Bronchial epithelial cell (primary cell): ENCODE measurements around the gene CAVIN1. TPM values are rescaled to one million over a fixed set of nuclear protein-coding genes. Genes with fewer than 3 reads are reported as not detected.

Source experiments
- DNase-seq: peaks from one replicate; pipeline ENCODE4 v3.0.0-alpha.2; 2010; ENCODE audit warnings: low read depth
- FAIRE-seq: peaks from 2 replicates; lab custom pipeline; 2011; peaks lifted over from hg19 to GRCh38; lab: Jason Lieb, UNC
- H3K27me3 ChIP-seq: 2 replicates; pipeline ENCODE4 v1.5.1; 2011; ENCODE audit warnings: low read length; ENCODE audit not compliant: control insufficient read depth, insufficient read depth
- H3K36me3 ChIP-seq: 2 replicates; pipeline ENCODE4 v1.5.1; 2011; ENCODE audit warnings: low read length; ENCODE audit not compliant: control insufficient read depth, insufficient read depth
- H3K4me3 ChIP-seq: 2 replicates; pipeline ENCODE4 v1.5.1; 2011; ENCODE audit warnings: mild to moderate bottlenecking, low read depth, low read length, control low read depth
- total RNA-seq: library from RNA; depleted of rRNA; stranded (reverse); fragments of >200 nt; gene quantifications from 2 replicates; pipeline ENCODE4 v1.2.1, GENCODE V29; 2014
- TF ChIP-seq, protein P1 (sequence below): IDR thresholded peaks from 2 replicates; pipeline ENCODE4 v1.5.1; 2011; ENCODE audit warnings: mild to moderate bottlenecking, moderate library complexity, low read length, control low read depth, inconsistent platforms; ENCODE audit not compliant: insufficient read depth, severe bottlenecking

The CAVIN1 gene
- total RNA-seq, 1 donor from 2014 or later = 126 TPM

DNA sequence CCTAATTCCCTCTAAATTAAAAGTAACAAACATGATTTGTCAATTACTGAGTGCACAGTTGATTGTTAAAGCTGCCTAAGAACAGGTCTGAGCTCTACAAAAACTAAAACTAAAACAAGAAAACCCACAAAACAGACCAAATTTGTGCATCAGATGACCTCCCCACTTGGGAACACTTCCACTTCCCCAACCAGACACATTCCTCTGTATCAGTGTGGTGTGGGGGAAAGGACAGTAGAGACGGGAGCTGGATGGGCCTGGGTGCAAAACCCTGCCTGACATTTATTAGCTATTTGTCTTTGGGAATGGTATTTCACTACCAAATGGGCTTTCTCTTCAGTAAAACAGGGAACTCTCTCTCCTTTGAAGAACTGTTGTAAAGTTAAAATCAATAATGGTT lies 64.6 kb downstream of the CAVIN1 start:
- no peaks in the 10 kb centered on the region for H3K27me3 ChIP-seq
- H3K4me3 ChIP-seq = no peak overlapping the region
- FAIRE-seq (no peak), DNase-seq (no peak)
- no peaks in the 10 kb centered on the region for H3K36me3 ChIP-seq
- TF ChIP-seq, protein P1, sequence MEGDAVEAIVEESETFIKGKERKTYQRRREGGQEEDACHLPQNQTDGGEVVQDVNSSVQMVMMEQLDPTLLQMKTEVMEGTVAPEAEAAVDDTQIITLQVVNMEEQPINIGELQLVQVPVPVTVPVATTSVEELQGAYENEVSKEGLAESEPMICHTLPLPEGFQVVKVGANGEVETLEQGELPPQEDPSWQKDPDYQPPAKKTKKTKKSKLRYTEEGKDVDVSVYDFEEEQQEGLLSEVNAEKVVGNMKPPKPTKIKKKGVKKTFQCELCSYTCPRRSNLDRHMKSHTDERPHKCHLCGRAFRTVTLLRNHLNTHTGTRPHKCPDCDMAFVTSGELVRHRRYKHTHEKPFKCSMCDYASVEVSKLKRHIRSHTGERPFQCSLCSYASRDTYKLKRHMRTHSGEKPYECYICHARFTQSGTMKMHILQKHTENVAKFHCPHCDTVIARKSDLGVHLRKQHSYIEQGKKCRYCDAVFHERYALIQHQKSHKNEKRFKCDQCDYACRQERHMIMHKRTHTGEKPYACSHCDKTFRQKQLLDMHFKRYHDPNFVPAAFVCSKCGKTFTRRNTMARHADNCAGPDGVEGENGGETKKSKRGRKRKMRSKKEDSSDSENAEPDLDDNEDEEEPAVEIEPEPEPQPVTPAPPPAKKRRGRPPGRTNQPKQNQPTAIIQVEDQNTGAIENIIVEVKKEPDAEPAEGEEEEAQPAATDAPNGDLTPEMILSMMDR = no peak

DNA sequence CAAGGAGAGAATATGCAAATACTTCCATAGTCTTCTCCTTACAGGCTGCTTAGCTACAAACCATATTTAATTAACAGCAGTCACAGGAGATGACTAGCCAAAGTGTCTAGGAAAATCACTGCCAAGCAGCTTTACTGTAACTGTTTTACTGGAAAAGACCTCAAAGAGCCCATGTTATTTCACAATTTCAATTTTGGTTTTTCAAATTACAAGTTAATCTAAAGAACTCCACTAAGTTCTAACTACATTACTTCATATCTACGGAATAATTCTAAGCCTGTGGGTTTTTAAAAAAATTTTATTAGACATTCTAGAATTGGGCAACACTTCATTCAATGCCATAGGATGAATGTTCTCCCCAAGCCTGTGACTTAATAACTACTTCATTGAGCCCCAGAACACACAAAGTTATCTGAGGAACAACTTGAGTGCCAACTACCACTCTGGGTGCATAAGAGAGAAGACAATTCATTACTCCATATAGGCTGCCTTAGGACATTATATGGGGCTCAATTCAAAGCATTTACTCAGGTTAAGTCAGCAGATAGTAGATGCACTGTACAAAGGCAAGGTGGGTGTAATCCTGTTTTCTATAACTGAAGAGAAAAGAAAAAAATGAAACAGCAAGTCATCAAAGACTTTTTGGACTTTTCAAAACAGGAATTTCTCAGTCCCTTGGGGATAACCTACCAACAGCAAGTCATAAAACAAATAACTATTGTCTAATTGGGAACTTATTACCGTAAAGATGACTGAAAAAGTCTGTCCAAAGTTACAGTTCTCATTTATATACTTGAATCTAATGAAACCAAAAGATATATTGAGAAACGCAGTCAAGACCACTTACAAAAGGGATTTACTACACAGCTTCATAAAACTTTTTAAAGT lies 67.9 kb downstream of the CAVIN1 start:
- Histone ChIP-seq H3K27me3 (no peaks in the 10 kb centered on the region), H3K4me3 (no peak overlapping the region), H3K36me3 (no peaks in the 10 kb centered on the region)
- FAIRE-seq = no peak
- no peak for DNase-seq
- TF ChIP-seq, protein P1 = no peak

Other genes starting within 250 kb of the CAVIN1 start
- not detected in 2 replicates for gene KCNH4, start 242.1 kb downstream of the CAVIN1 start, total RNA-seq
- gene HCRT, start 237.8 kb downstream of the CAVIN1 start, total RNA-seq = not detected in 2 replicates
- 5.9 and 6.8 TPM in 2 replicates for gene GHDC, start 228.8 kb downstream of the CAVIN1 start, total RNA-seq
- 11.6 and 12.2 TPM in 2 replicates for gene STAT5B, start 146.9 kb downstream of the CAVIN1 start, total RNA-seq
- gene STAT5A, start 134.8 kb downstream of the CAVIN1 start, total RNA-seq = 1.3 TPM in 2 replicates
- gene STAT3, start 34.8 kb downstream of the CAVIN1 start, total RNA-seq = 40.0 and 56.6 TPM in 2 replicates
- 20.0 and 54.2 TPM in 2 replicates for gene ATP6V0A1, start 35.6 kb upstream of the CAVIN1 start, total RNA-seq
- 8.4 and 14.2 TPM in 2 replicates for gene NAGLU, start 113.0 kb upstream of the CAVIN1 start, total RNA-seq
- 7.4 and 22.8 TPM in 2 replicates for gene HSD17B1, start 129.7 kb upstream of the CAVIN1 start, total RNA-seq
- gene COASY, start 138.9 kb upstream of the CAVIN1 start, total RNA-seq = 9.0 and 18.4 TPM in 2 replicates
- gene MLX, start 143.8 kb upstream of the CAVIN1 start, total RNA-seq = 28.3 and 33.2 TPM in 2 replicates
- 1.3 and 2.0 TPM in 2 replicates for gene PSMC3IP, start 154.5 kb upstream of the CAVIN1 start, total RNA-seq
- 66.1 and 69.3 TPM in 2 replicates for gene RETREG3, start 186.1 kb upstream of the CAVIN1 start, total RNA-seq
- 12.1 and 21.5 TPM in 2 replicates for gene TUBG1, start 186.4 kb upstream of the CAVIN1 start, total RNA-seq
- 5.3 and 6.7 TPM in 2 replicates for gene TUBG2, start 236.0 kb upstream of the CAVIN1 start, total RNA-seq